Liver (tissue), 9 donors: ENCODE data around the gene DOCK11. TPM values are rescaled to one million over a fixed set of nuclear protein-coding genes. Genes with fewer than 3 reads are reported as not detected.
A peak's percentile ranks its signal among the peaks of the same experiment; 100 is the strongest.

Experiments used
- DNase-seq: peaks from one replicate; pipeline ENCODE4 v3.0.0-alpha.2; 2017; ENCODE audit warnings: low spot score
- H3K27ac ChIP-seq, 2 donors: one replicate each; pipeline ENCODE4 v1.7.0; 2013; ENCODE audit warnings: inconsistent platforms in 2 of 2, low read length in 2 of 2, control low read depth in 1 of 2, low read depth in 1 of 2, mild to moderate bottlenecking in 1 of 2
- H3K27me3 ChIP-seq, 4 donors: one replicate each; pipeline versions ENCODE4 v1.6.1 to v1.7.0; 2013; ENCODE audit warnings: low read length in 3 of 4, inconsistent platforms in 1 of 4, mild to moderate bottlenecking in 1 of 4, moderate library complexity in 1 of 4; ENCODE audit not compliant: control insufficient read depth in 4 of 4, insufficient read depth in 4 of 4
- H3K36me3 ChIP-seq, 4 donors: one replicate each; pipeline versions ENCODE4 v1.6.1 to v1.7.0; 2013; ENCODE audit warnings: low read length in 3 of 4, mild to moderate bottlenecking in 3 of 4, low read depth in 1 of 4, moderate library complexity in 1 of 4; ENCODE audit not compliant: control insufficient read depth in 4 of 4, insufficient read depth in 3 of 4
- H3K4me1 ChIP-seq, 4 donors: one replicate each; pipeline versions ENCODE4 v1.6.1 to v1.7.0; 2013; ENCODE audit warnings: low read length in 3 of 4, mild to moderate bottlenecking in 3 of 4, moderate library complexity in 1 of 4; ENCODE audit not compliant: control insufficient read depth in 4 of 4, insufficient read depth in 4 of 4
- H3K4me3 ChIP-seq, 3 donors: one replicate each; pipeline versions ENCODE4 v1.6.1 to v1.7.0; 2013; ENCODE audit warnings: low read length in 3 of 3, control low read depth in 1 of 3, low read depth in 1 of 3, mild to moderate bottlenecking in 1 of 3
- H3K9ac ChIP-seq, 2 donors: one replicate each; pipeline ENCODE4 v1.7.0; 2013; ENCODE audit warnings: low read length in 2 of 2, mild to moderate bottlenecking in 2 of 2, moderate library complexity in 2 of 2, control low read depth in 1 of 2, low read depth in 1 of 2
- H3K9me3 ChIP-seq, 4 donors: one replicate each; pipeline versions ENCODE4 v1.6.1 to v1.7.0; 2013; ENCODE audit warnings: low read length in 3 of 4; ENCODE audit not compliant: control insufficient read depth in 4 of 4
- ATF3 ChIP-seq: IDR thresholded peaks from 2 replicates; pipeline ENCODE4 v1.6.1; 2016; ENCODE audit warnings: antibody characterized with exemption
- CTCF ChIP-seq: fragments of 150-350 bp; IDR thresholded peaks from 2 replicates; pipeline ENCODE4 v1.5.1; 2017; ENCODE audit warnings: improper control_type of control experiment, low read depth, low read length; ENCODE audit not compliant: missing input control
- EGR1 ChIP-seq, 2 donors: IDR thresholded peaks; 2 replicates each; pipeline ENCODE4 v1.6.1; 2016 to 2018; ENCODE audit warnings: antibody characterized with exemption in 2 of 2, low read depth in 2 of 2
- FOXA1 ChIP-seq: IDR thresholded peaks from 2 replicates; pipeline ENCODE4 v1.6.1; 2016; ENCODE audit warnings: antibody characterized with exemption
- FOXA2 ChIP-seq: IDR thresholded peaks from 2 replicates; pipeline ENCODE4 v1.6.1; 2016; ENCODE audit warnings: antibody characterized with exemption
- GABPA ChIP-seq, 2 donors: IDR thresholded peaks in 1 of 2; conservative IDR thresholded peaks in 1 of 2; 2 replicates each; pipeline ENCODE4 v1.6.1; 2016; ENCODE audit warnings: antibody characterized with exemption in 2 of 2, mild to moderate bottlenecking in 1 of 2, moderate library complexity in 1 of 2
- HNF4A ChIP-seq, 2 donors: conservative IDR thresholded peaks; 2 replicates each; pipeline ENCODE4 v1.6.1; 2016; ENCODE audit warnings: antibody characterized with exemption in 2 of 2, mild to moderate bottlenecking in 2 of 2
- HNF4G ChIP-seq: IDR thresholded peaks from 2 replicates; pipeline ENCODE4 v1.6.1; 2016; ENCODE audit warnings: antibody characterized with exemption
- JUND ChIP-seq, 2 donors: IDR thresholded peaks; 2 replicates each; pipeline ENCODE4 v1.6.1; 2016; ENCODE audit warnings: antibody characterized with exemption in 2 of 2
- MAX ChIP-seq: IDR thresholded peaks from 2 replicates; pipeline ENCODE4 v1.6.1; 2016; ENCODE audit warnings: antibody characterized with exemption
- NR2F2 ChIP-seq: IDR thresholded peaks from 2 replicates; pipeline ENCODE4 v1.6.1; 2016; ENCODE audit warnings: antibody characterized with exemption
- RAD21 ChIP-seq, 2 donors: IDR thresholded peaks; 2 replicates each; pipeline ENCODE4 v1.6.1; 2016; ENCODE audit warnings: antibody characterized with exemption in 2 of 2, mild to moderate bottlenecking in 2 of 2
- REST ChIP-seq: IDR thresholded peaks from 2 replicates; pipeline ENCODE4 v1.6.1; 2016; ENCODE audit warnings: antibody characterized with exemption, mild to moderate bottlenecking
- RXRA ChIP-seq, 2 donors: IDR thresholded peaks; 2 replicates each; pipeline ENCODE4 v1.6.1; 2017 to 2018; ENCODE audit warnings: antibody characterized with exemption in 2 of 2, mild to moderate bottlenecking in 1 of 2
- TAF1 ChIP-seq: conservative IDR thresholded peaks from 2 replicates; pipeline ENCODE4 v1.6.1; 2016; ENCODE audit warnings: antibody characterized with exemption, mild to moderate bottlenecking
- YY1 ChIP-seq: IDR thresholded peaks from 2 replicates; pipeline ENCODE4 v1.6.1; 2016; ENCODE audit warnings: antibody characterized with exemption, mild to moderate bottlenecking
- WGBS: extraction: QIAGEN DNeasy Blood & Tissue Kit; methylation state at CpG from one replicate; pipeline ENCODE4 v1.1.7; 2013; 5-methylcytosine and 5-hydroxymethylcytosine counted together
- polyA plus RNA-seq, 2 donors: library from polyadenylated mRNA; stranded (reverse) in 1 of 2; unstranded in 1 of 2; fragments of 200-250 nt in 1 of 2; fragments of >200 nt in 1 of 2; fragmentation: Nextera tagmentation in 1 of 2; extraction: Ambion mirVana in 1 of 2; gene quantifications; one replicate each; pipeline versions ENCODE4 v1.2.1 to v1.2.3, GENCODE V29; 2013 to 2015
- total RNA-seq, 2 donors: library from RNA; depleted of rRNA; stranded (reverse); fragments of >200 nt; gene quantifications; one replicate each; pipeline ENCODE4 v1.2.3, GENCODE V29; 2014
- TF ChIP-seq, protein P1 (sequence below): IDR thresholded peaks from 2 replicates; pipeline ENCODE4 v1.6.1; 2016; ENCODE audit warnings: antibody characterized with exemption
- donor health status: healthy.
- donor health status: healthy.
- donor health status: healthy.
- donor health status: healthy.
- donor health status: healthy.

Gene DOCK11
- total RNA-seq (1 to 10 TPM; 4.9 to 9.3 TPM), polyA plus RNA-seq (1 to 10 TPM; 1.3 to 2.6 TPM)

DNA sequence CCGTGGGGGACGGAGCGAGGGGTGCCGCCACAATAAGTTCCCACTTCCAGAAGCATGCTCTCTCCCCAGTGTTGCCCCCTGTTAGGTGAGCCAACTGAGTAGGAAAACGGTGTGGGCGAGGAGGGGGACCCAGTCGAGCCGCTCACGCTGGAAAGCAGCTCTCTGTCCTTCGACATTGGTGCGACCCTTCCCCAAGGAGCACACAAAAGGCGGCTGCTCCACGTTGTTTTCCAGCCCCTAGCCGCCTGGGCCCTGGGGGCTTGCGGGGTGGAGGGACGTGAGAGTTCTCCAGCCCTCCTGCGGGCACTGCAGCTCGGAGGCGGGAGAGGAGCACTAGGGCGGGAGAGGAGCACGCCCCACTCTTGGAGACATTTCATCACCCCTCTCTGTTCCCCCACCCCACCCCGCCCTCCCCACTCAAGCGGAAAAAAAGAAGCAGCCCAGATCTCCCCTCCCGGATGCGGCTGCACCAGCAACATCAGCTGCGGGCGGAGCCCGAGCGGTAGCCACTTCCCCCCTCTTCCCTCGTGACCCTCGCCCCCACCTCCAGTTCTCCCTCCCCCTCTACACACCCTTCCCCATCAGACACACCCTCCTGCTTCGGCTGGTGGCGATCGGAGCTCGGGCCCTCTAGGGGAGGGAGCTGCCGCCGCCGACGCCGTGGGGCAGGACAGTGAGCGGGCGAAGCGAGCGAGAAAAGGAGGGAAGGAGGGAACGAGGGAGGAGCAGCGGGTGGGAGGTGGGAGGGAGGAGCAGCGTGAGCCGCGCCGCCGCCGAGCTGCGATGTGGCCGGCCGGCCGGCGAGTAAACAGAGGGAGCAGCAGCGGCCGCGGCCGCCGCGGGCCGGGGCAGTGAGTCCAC lies at the start of gene DOCK11:
Gene DOCK11, plus strand, starts transcription at position 755 of the 861 bp plus-strand sequence. CDS start 157 bp downstream, outside the sequence.
- Histone ChIP-seq H3K36me3 (no peaks in the 10 kb centered on the region), H3K9ac (no peak within 1 kb of the TSS), H3K4me1 (peaks cover 0 to 12% (median 1%) of the 10 kb centered on the region in 4 donors), H3K27me3 (no peaks in the 10 kb centered on the region), H3K9me3 (no peaks in the 10 kb centered on the region), H3K27ac (peak within 1 kb of the TSS; percentile 33 to 65), H3K4me3 (peak within 1 kb of the TSS in 2 of 3 donors; percentile 15 to 69)
- TF ChIP-seq, protein P1, sequence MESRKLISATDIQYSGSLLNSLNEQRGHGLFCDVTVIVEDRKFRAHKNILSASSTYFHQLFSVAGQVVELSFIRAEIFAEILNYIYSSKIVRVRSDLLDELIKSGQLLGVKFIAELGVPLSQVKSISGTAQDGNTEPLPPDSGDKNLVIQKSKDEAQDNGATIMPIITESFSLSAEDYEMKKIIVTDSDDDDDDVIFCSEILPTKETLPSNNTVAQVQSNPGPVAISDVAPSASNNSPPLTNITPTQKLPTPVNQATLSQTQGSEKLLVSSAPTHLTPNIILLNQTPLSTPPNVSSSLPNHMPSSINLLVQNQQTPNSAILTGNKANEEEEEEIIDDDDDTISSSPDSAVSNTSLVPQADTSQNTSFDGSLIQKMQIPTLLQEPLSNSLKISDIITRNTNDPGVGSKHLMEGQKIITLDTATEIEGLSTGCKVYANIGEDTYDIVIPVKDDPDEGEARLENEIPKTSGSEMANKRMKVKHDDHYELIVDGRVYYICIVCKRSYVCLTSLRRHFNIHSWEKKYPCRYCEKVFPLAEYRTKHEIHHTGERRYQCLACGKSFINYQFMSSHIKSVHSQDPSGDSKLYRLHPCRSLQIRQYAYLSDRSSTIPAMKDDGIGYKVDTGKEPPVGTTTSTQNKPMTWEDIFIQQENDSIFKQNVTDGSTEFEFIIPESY, result no peak
- no peak for TF ChIP-seq HNF4G
- TF ChIP-seq TAF1, result no peak
- no peak for TF ChIP-seq RAD21 (IDR thresholded peaks at IDR 0.05)
- TF ChIP-seq FOXA1, result no peak
- no peak for TF ChIP-seq MAX
- TF ChIP-seq FOXA2, result no peak
- no peak for TF ChIP-seq ATF3
- no peak for TF ChIP-seq GABPA (IDR thresholded peaks at IDR 0.05 in 1 of 2, conservative IDR thresholded peaks at IDR 0.05 in 1 of 2)
- no peak for TF ChIP-seq YY1
- no peak for TF ChIP-seq NR2F2
- no peak for TF ChIP-seq JUND (IDR thresholded peaks at IDR 0.05)
- TF ChIP-seq REST, result no peak
- no peak for TF ChIP-seq HNF4A (conservative IDR thresholded peaks at IDR 0.05)
- no peak for TF ChIP-seq CTCF
- no peak for TF ChIP-seq RXRA (IDR thresholded peaks at IDR 0.05)
- TF ChIP-seq EGR1 (IDR thresholded peaks at IDR 0.05; ENCODE audit: low read depth in 2 of 2), result no peak
- whole genome bisulfite sequencing, result 14% methylated on average over 63 of the region's 64 CpGs
- DNase-seq, result peak; percentile 49
